Muscle layer of colon (tissue), 2 donors: ENCODE data around the gene TRMT6.

ENCODE experiments used
- H3K27ac ChIP-seq: one replicate; pipeline ENCODE4 v1.7.0; 2013; ENCODE audit warnings: low read depth, mild to moderate bottlenecking, low read length, moderate library complexity
- H3K27me3 ChIP-seq, 2 donors: one replicate each; pipeline ENCODE4 v1.7.0; 2013; ENCODE audit warnings: low read length in 2 of 2, mild to moderate bottlenecking in 2 of 2; ENCODE audit not compliant: insufficient read depth in 2 of 2, control insufficient read depth in 1 of 2
- H3K36me3 ChIP-seq: one replicate; pipeline ENCODE4 v1.7.0; 2013; ENCODE audit warnings: mild to moderate bottlenecking, low read length; ENCODE audit not compliant: insufficient read depth
- H3K4me1 ChIP-seq: one replicate; pipeline ENCODE4 v1.7.0; 2013; ENCODE audit warnings: mild to moderate bottlenecking, low read length; ENCODE audit not compliant: insufficient read depth
- H3K4me3 ChIP-seq, 2 donors: one replicate each; pipeline ENCODE4 v1.7.0; 2013; ENCODE audit warnings: low read length in 2 of 2, low read depth in 1 of 2, mild to moderate bottlenecking in 1 of 2, moderate library complexity in 1 of 2
- H3K9ac ChIP-seq: one replicate; pipeline ENCODE4 v1.7.0; 2013; ENCODE audit warnings: low read length
- H3K9me3 ChIP-seq: one replicate; pipeline ENCODE4 v1.7.0; 2013; ENCODE audit warnings: mild to moderate bottlenecking, low read length
- donor health status: abdominal sarcoma.
- donor health status: Adenocarcinoma of cecum.

Gene TRMT6

DNA sequence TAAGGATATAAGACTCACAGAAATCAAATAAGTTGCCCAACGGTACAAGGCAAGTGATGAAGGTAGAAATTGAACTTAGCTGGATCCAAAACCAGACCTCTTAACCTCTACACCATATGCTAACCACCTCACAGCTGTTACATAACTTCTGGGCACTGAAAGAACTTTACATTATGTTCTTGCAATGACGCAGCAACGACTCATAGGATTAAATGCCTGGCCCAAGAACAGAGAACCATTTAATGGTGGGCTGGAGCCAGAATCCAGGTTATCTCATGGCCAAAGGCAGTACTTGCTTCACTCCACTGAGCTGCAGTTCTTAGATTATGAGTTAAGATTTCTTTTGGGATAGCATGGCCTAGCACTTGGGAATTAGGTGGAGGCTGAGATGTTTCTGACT lies 4.4 kb downstream of the TRMT6 start:
- H3K36me3 ChIP-seq: peaks cover 49% of the 10 kb centered on the region
- H3K27ac ChIP-seq: no peak overlapping the region
- H3K4me3 ChIP-seq: no peak overlapping the region
- H3K27me3 ChIP-seq: no peaks in the 10 kb centered on the region
- no peak overlapping the region for H3K9ac ChIP-seq
- peaks cover 6% of the 10 kb centered on the region for H3K4me1 ChIP-seq
- no peaks in the 10 kb centered on the region for H3K9me3 ChIP-seq

DNA sequence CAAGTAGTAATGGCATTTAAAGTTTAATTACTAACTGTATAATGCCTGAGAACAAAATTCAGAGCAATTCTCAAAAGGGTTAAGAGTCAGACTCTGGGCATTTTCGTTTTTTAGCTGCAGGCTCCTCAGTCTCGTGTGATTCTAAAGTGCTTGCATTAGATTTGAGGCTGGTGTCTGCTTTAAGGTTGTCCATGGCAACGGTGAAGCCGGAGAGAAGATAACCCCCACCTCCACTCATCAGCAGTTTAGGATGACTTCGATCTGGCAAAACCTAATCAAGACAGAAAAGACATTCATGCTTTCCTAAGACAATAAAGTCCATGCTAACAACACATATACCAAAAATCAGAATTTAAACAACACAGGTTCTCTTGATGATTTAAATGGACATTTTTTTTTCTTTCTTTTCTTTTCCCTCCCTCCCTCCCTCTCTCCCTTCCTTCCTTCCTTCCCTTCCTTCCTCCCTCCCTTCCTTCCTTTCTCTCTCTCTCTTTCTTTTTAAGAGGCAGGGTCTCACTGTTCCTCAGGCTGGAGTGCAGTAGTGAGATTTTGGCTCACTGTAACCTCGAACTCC lies 11.8 kb downstream of the TRMT6 start:
- Histone ChIP-seq H3K9me3 (no peaks in the 10 kb centered on the region), H3K36me3 (peaks cover 47% of the 10 kb centered on the region), H3K27me3 (no peaks in the 10 kb centered on the region), H3K4me1 (no peaks in the 10 kb centered on the region), H3K4me3 (no peak overlapping the region), H3K27ac (no peak overlapping the region), H3K9ac (no peak overlapping the region)

- Histone ChIP-seq H3K9ac (no peak overlapping the region), H3K4me3 (no peak overlapping the region), H3K4me1 (no peaks in the 10 kb centered on the region)
Observed at GRCh38 chr20:5936238-5936637, 14.1 kb downstream of the TRMT6 start.

DNA sequence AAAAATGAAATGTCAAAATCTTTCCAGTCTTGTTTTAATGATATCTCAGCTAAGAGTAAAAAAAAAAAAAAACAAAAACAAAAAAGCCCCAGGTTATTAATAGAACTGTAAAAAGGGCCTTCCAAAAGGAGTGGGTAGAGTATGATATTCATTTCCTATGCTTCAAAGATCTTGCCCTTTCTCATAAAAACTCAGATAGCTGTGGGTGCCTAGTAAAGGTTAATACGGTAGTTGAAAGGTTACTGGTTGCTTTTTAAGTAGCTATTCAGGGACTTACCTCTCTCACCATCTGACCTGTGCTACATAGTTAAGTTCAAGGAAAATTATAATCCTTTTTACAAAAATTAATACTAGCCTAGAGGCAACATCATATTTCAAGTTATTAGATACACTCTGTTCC lies 14.9 kb downstream of the TRMT6 start:
- Histone ChIP-seq H3K4me1 (no peaks in the 10 kb centered on the region), H3K9me3 (no peaks in the 10 kb centered on the region), H3K4me3 (no peak overlapping the region), H3K36me3 (peaks cover 18% of the 10 kb centered on the region), H3K9ac (no peak overlapping the region), H3K27ac (no peak overlapping the region), H3K27me3 (no peaks in the 10 kb centered on the region)

More at GRCh38 chr20:5936238-5936637, 14.1 kb downstream of the TRMT6 start:
- Histone ChIP-seq H3K27ac (no peak overlapping the region), H3K27me3 (no peaks in the 10 kb centered on the region), H3K9me3 (no peaks in the 10 kb centered on the region), H3K36me3 (peaks cover 26% of the 10 kb centered on the region)

DNA sequence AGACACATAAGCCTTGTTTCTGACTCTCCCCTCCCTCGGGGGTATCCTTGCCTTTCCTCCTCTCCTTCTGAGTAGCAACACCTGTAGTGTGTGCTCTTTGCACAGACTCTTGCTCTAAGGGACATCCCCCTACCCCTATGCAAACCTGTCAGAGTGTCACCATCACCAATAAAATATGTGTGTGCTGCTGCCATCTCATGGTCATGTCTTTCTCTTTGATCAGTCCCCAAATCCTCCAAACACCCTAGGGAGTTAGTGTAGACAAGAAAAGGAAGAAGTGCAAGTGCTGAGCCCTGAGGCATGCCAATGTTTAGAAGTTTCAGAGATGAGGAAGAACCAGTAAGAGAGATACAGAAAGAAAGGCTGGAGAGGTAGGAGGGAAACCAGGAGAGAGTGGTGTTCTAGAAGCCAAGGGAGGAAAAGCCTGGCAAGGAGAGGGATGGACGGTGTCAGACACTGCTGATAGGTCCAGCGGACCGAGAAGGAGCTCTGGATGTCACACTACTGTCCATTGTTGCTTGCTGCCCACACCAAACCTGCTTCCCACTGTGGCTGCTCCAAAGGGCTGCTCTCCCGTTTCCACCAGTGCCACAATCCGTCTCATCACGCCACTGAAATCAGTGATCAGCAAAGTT lies 16.4 kb downstream of the TRMT6 start:
- H3K27me3 ChIP-seq: no peaks in the 10 kb centered on the region
- H3K27ac ChIP-seq: no peak overlapping the region
- H3K36me3 ChIP-seq: peaks cover 8% of the 10 kb centered on the region
- H3K9ac ChIP-seq: no peak overlapping the region
- no peak overlapping the region for H3K4me3 ChIP-seq
- H3K4me1 ChIP-seq: no peaks in the 10 kb centered on the region
- no peaks in the 10 kb centered on the region for H3K9me3 ChIP-seq

- no peaks in the 10 kb centered on the region for H3K9me3 ChIP-seq
- H3K27ac ChIP-seq: no peak overlapping the region
- H3K4me3 ChIP-seq: no peak overlapping the region
- no peak overlapping the region for H3K9ac ChIP-seq
- H3K27me3 ChIP-seq: no peaks in the 10 kb centered on the region
- H3K4me1 ChIP-seq: no peaks in the 10 kb centered on the region
- H3K36me3 ChIP-seq: peaks cover under 1% of the 10 kb centered on the region
Observed at GRCh38 chr20:5932796-5933195, 17.5 kb downstream of the TRMT6 start.

DNA sequence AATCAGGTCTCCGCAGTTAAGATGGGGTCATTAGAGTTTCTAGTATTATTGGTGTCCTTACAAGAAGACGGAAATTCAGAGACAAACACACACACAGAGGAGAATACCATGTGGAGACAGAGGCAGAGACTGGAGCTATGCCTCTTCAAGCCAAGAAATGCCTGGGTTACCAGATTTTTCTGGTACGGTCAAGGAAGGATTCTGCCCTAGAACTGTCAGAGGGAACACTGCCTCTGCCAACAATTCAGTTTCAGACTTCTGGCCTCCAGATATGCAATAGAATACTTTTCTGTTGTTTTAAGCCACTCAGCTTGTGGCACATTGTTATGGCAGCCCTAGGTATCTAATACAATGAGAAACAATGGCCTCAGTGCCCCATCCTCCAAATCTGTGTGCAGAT lies 18.9 kb downstream of the TRMT6 start:
- Histone ChIP-seq H3K27me3 (no peaks in the 10 kb centered on the region), H3K9ac (no peak overlapping the region), H3K9me3 (no peaks in the 10 kb centered on the region), H3K4me1 (no peaks in the 10 kb centered on the region), H3K36me3 (no peaks in the 10 kb centered on the region), H3K4me3 (no peak overlapping the region), H3K27ac (no peak overlapping the region)

GRCh38 chr20:5928836-5929715 lies 21.3 kb downstream of the TRMT6 start:
- no peak overlapping the region for H3K27ac ChIP-seq
- H3K9me3 ChIP-seq: no peaks in the 10 kb centered on the region
- H3K9ac ChIP-seq: no peak overlapping the region
- H3K4me3 ChIP-seq: no peak overlapping the region
- no peaks in the 10 kb centered on the region for H3K4me1 ChIP-seq
- no peaks in the 10 kb centered on the region for H3K36me3 ChIP-seq
- no peaks in the 10 kb centered on the region for H3K27me3 ChIP-seq

DNA sequence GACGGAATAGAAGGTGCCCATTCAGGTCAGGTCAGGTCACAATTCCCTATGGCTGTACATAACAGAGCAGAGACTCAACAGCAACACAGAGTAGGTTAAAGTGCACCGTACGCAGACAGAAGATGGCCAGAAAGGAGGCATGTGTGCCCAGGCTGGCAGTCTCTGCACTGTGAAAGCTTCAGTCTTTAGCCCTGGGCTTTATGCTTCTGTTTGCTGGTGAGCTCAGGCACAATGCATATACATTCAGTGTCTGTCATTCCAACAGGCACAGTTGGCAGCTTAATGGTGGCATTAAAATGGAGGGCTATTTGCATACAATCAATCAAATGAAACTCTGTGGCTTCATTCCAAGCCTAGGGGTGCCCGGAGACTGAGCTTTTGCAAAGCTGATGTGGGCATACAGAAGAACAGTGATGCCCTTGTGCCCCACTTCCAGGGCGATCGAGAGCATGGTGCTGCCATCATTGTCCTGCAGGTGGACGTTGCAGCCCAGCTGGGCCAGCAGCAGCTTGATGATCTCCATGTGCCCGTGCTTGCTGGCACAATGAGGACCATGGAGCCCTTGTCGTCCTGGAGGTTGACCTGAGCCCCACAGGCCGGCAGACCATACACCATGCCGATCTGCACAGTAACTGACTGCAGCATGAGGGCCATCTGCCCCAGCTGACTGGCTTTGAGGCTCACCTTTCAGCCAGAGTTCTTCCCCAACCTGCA lies 22.4 kb downstream of the TRMT6 start:
- no peak overlapping the region for H3K27ac ChIP-seq
- no peak overlapping the region for H3K9ac ChIP-seq
- no peaks in the 10 kb centered on the region for H3K4me1 ChIP-seq
- H3K4me3 ChIP-seq: no peak overlapping the region
- H3K36me3 ChIP-seq: no peaks in the 10 kb centered on the region
- H3K9me3 ChIP-seq: no peaks in the 10 kb centered on the region
- H3K27me3 ChIP-seq: peaks cover 0 to 7% of the 10 kb centered on the region in 2 donors

DNA sequence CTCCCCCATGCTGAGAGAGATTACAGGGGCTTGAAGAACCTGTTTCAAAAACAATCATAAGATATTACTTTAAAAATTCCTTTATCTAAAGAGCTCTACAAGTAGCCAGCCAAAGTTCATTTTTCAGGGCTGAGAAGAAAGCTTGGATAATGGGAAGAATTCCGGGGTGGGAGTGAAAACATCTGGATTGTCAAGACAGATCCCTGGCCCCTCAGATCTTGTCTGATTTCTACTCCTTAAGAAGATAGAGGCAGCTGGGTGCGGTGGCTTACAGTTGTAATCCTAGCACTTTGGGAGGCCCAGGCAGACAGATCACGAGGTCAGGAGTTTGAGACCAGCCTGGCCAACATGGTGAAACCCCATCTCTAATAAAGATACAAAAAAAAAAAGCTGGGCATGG lies 24.8 kb downstream of the TRMT6 start:
- H3K27me3 ChIP-seq: peaks cover 0 to 7% of the 10 kb centered on the region in 2 donors
- no peaks in the 10 kb centered on the region for H3K36me3 ChIP-seq
- H3K4me1 ChIP-seq: no peaks in the 10 kb centered on the region
- no peak overlapping the region for H3K27ac ChIP-seq
- no peak overlapping the region for H3K9ac ChIP-seq
- H3K9me3 ChIP-seq: no peaks in the 10 kb centered on the region
- H3K4me3 ChIP-seq: no peak overlapping the region

- no peaks in the 10 kb centered on the region for H3K4me1 ChIP-seq
- no peak overlapping the region for H3K27ac ChIP-seq
- no peak overlapping the region for H3K9ac ChIP-seq
- no peak overlapping the region for H3K4me3 ChIP-seq
- peaks cover 0 to 7% of the 10 kb centered on the region in 2 donors for H3K27me3 ChIP-seq
- no peaks in the 10 kb centered on the region for H3K36me3 ChIP-seq
- no peaks in the 10 kb centered on the region for H3K9me3 ChIP-seq
Observed at GRCh38 chr20:5923493-5923892, 26.8 kb downstream of the TRMT6 start.
